Breast epithelium (tissue), 3 donors: Measurements from ENCODE around the gene COL23A1.

ENCODE experiments used
- CTCF ChIP-seq, 3 donors: fragments of 450-650 bp; IDR thresholded peaks; one replicate each; pipeline ENCODE4 v1.5.1; 2016 to 2017; ENCODE audit warnings: antibody characterized with exemption in 3 of 3, mild to moderate bottlenecking in 3 of 3, moderate library complexity in 3 of 3
- POLR2A ChIP-seq: fragments of 450-650 bp; IDR thresholded peaks from one replicate; pipeline ENCODE4 v1.6.1; 2016; ENCODE audit warnings: antibody characterized with exemption, mild to moderate bottlenecking, moderate library complexity

- TF ChIP-seq POLR2A (no peak), CTCF (IDR thresholded peaks at IDR 0.05) (no peak)
Observed at GRCh38 chr5:178519155-178519554, 71.0 kb downstream of the COL23A1 start.
